K562 (cell line): Measurements from ENCODE around the gene SPSB1. TPM values are rescaled to one million over a fixed set of nuclear protein-coding genes. Genes with fewer than 3 reads are reported as not detected.

Source experiments
- ATAC-seq: fragments of 200-7000 bp; cut with Tn5 transposase; 3 replicates; pipeline ENCODE4 v1.9.1; 2020; ENCODE audit warnings: moderate library complexity
- BruUV-seq: library from RNA; stranded (reverse); fragments of 400-500 nt; replicated peaks from 2 replicates; lab custom pipeline; 2021; lab: Mats Ljungman, UMichigan
- CTCF ChIA-PET: fragments of 300-600 bp; formaldehyde crosslinking; extraction: SDS; loops from one replicate; lab custom pipeline; 2021; ENCODE audit warnings: low intra/inter-chr PET ratio; lab: Yijun Ruan, JAX
- POLR2A ChIA-PET: fragments of 300-600, 350-650 bp; sonication (Branson Sonifier 250); formaldehyde crosslinking; extraction: SDS; loops from one replicate; lab custom pipeline; 2021; ENCODE audit warnings: antibody characterized with exemption, inconsistent platforms; lab: Yijun Ruan, JAX
- DNase-seq, 4 experiments: peaks; one replicate each; pipeline versions ENCODE4 v3.0.0 to v3.0.0-alpha.2; 2011 to 2018; ENCODE audit warnings: low spot score in 3 of 4, mixed read lengths in 3 of 4; ENCODE audit errors: extremely low read depth in 1 of 4
- FAIRE-seq: peaks from 2 replicates; lab custom pipeline; 2011; peaks lifted over from hg19 to GRCh38; lab: Jason Lieb, UNC
- H2AFZ ChIP-seq: 2 replicates; pipeline ENCODE4 v1.6.0; 2011; ENCODE audit warnings: low read depth, low read length, control low read depth, inconsistent platforms
- H3K27ac ChIP-seq: fragments of 200-600 bp; 3 replicates; pipeline ENCODE4 v1.8.0; 2011; ENCODE audit warnings: low read depth, mild to moderate bottlenecking, control low read depth, inconsistent platforms, low read length, moderate library complexity, mixed read lengths; ENCODE audit errors: extremely low read depth
- H3K27me3 ChIP-seq, 2 experiments: fragments of 300-600 bp in 1 of 2; 2 replicates in 1 of 2; 3 replicates in 1 of 2; pipeline versions ENCODE4 v1.6.0 to v1.8.0; 2011; ENCODE audit warnings: inconsistent platforms in 2 of 2, low read length in 2 of 2, mild to moderate bottlenecking in 1 of 2, mixed read lengths in 1 of 2, moderate library complexity in 1 of 2; ENCODE audit not compliant: control insufficient read depth in 2 of 2, insufficient read depth in 2 of 2
- H3K36me3 ChIP-seq: fragments of 300-600 bp; 3 replicates; pipeline ENCODE4 v1.8.0; 2011; ENCODE audit warnings: mild to moderate bottlenecking, low read length, inconsistent platforms; ENCODE audit not compliant: control insufficient read depth, insufficient read depth
- H3K4me1 ChIP-seq, 2 experiments: fragments of 200-600 bp in 1 of 2; replicated peaks in 1 of 2; 2 replicates in 1 of 2; 3 replicates in 1 of 2; pipeline versions ENCODE4 v1.5.1 to v1.8.0; 2011; ENCODE audit warnings: inconsistent platforms in 2 of 2, low read length in 2 of 2, mild to moderate bottlenecking in 1 of 2, mixed read lengths in 1 of 2, moderate library complexity in 1 of 2; ENCODE audit not compliant: control insufficient read depth in 2 of 2, insufficient read depth in 2 of 2
- H3K4me2 ChIP-seq: 2 replicates; pipeline ENCODE4 v1.6.1; 2011; ENCODE audit warnings: low read length, control low read depth, inconsistent platforms, mixed read lengths; ENCODE audit not compliant: insufficient read depth
- H3K4me3 ChIP-seq: fragments of 200-600 bp; sonication (generic), shearing (Covaris generic); 2 replicates; pipeline ENCODE4 v1.5.1; 2016; ENCODE audit warnings: control low read depth, inconsistent platforms
- H3K79me2 ChIP-seq: fragments of 200-600 bp; 3 replicates; pipeline ENCODE4 v1.8.0; 2011; ENCODE audit warnings: low read length, inconsistent platforms; ENCODE audit not compliant: control insufficient read depth, insufficient read depth
- H3K9ac ChIP-seq, 2 experiments: 2 replicates each; pipeline versions ENCODE4 v1.6.0 to v1.6.1; 2011; ENCODE audit warnings: low read depth in 2 of 2, low read length in 2 of 2, control low read depth in 1 of 2, inconsistent platforms in 1 of 2, mild to moderate bottlenecking in 1 of 2, mixed read lengths in 1 of 2; ENCODE audit not compliant: insufficient read depth in 1 of 2
- H3K9me1 ChIP-seq: one replicate; pipeline ENCODE4 v1.6.0; 2011; ENCODE audit warnings: inconsistent platforms, mild to moderate bottlenecking, low read length, moderate library complexity; ENCODE audit not compliant: control insufficient read depth, insufficient read depth
- H3K9me3 ChIP-seq: replicated peaks from 2 replicates; pipeline ENCODE4 v1.5.1; 2011; ENCODE audit warnings: low read depth, low read length, inconsistent platforms; ENCODE audit not compliant: control insufficient read depth, insufficient read depth
- H4K20me1 ChIP-seq: replicated peaks from 2 replicates; pipeline ENCODE4 v1.6.1; 2011; ENCODE audit warnings: low read length, inconsistent platforms, mixed read lengths; ENCODE audit not compliant: control insufficient read depth, insufficient read depth
- ARNT ChIP-seq, 2 experiments: fragments of 450-650 bp; IDR thresholded peaks; 2 replicates each; pipeline ENCODE4 v1.6.1; 2016; ENCODE audit warnings: mild to moderate bottlenecking in 1 of 2
- XRCC4 ChIP-seq: IDR thresholded peaks from one replicate; pipeline ENCODE4 v1.6.1; 2011; ENCODE audit not compliant: insufficient read depth, insufficient read length; ENCODE audit errors: extremely low read depth
- ZNF24 ChIP-seq: fragments of 450-650 bp; IDR thresholded peaks from 2 replicates; pipeline ENCODE4 v1.6.1; 2016
- WGBS: fragments of 100-300 bp; shearing (Covaris generic); methylation state at CpG from one replicate; pipeline ENCODE4 v1.1.6; 2016; ENCODE audit warnings: low coverage, mixed read lengths; ENCODE audit not compliant: insufficient coverage; ENCODE audit errors: missing lambda C conversion rate; 5-methylcytosine and 5-hydroxymethylcytosine counted together
- in situ Hi-C: fragments of 300-500 bp; cut with MboI; formaldehyde crosslinking; loops from 4 replicates; pipeline ENCODE4 v1.15.0; 2018; ENCODE audit warnings: inconsistent platforms, mixed read lengths
- intact Hi-C: fragments of 100-400 bp; cut with micrococcal nuclease; formaldehyde crosslinking; loops from 2 replicates; pipeline ENCODE4 v1.14.2; 2022
- polyA plus RNA-seq, 8 experiments: library from polyadenylated mRNA; depleted of rRNA in 4 of 8; stranded (reverse) in 5 of 8; unstranded in 3 of 8; fragments of >200 nt; fragmentation: Nextera tagmentation in 2 of 8; fragmentation: Illumina TruSeq in 1 of 8; extraction: Ambion mirVana in 2 of 8; extraction: Trizol in 1 of 8; gene quantifications; 2 replicates each; pipeline versions ENCODE4 v1.2.1 to v1.2.3, GENCODE V29; 2011 to 2014; ENCODE audit warnings: inconsistent platforms in 1 of 8, missing spikeins in 1 of 8
- total RNA-seq, 7 experiments: library from RNA; depleted of rRNA in 6 of 7; stranded (reverse); fragments of >200 nt in 6 of 7; fragmentation: Illumina TruSeq in 2 of 7; extraction: Trizol in 2 of 7; gene quantifications; 2 replicates each; pipeline versions ENCODE4 v1.2.1 to v1.2.3, GENCODE V29; 2011 to 2021; ENCODE audit warnings: low replicate concordance in 1 of 7

The SPSB1 gene
- total and polyA plus RNA-seq, 9 of the 15 experiments (the other 6 are each of a cell fraction or from before 2014, with no cell fraction given), result 0.06 to 0.35 (median 0.14) TPM; not detected in 6

DNA sequence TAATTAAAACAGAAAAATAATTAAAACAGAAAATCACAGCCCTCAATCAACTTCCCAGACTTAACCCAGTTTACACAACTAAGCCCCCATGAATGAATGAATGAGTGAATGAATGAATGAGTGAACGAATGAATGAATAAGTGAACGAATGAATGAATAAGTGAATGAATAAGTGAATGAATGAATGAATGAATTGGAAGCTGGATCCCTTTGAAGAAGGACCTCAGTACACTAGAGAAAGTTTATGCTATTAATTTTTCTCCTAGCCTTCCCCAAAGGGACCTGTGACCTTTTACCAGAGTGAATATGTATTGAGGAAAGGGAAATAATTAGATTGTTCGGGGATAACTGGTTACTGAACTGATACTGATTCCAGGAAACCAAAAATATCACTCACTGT, 5.6 kb downstream of the SPSB1 start:
- Histone ChIP-seq H3K4me2 (no peak overlapping the region), H3K4me3 (no peak overlapping the region), H3K27ac (no peak overlapping the region), H3K36me3 (no peaks in the 10 kb centered on the region), H3K9me3 (no peaks in the 10 kb centered on the region), H3K9ac (no peak overlapping the region), H3K27me3 (peaks cover 20 to 41% of the 10 kb centered on the region in 2 experiments; a peak in 4 of 5 replicates), H3K4me1 (peaks cover 6 to 14% of the 10 kb centered on the region in 2 experiments; a peak in 4 of 5 replicates), H4K20me1 (0 out of 2 replicates have a peak, but pooled peaks cover 12% of the 10 kb centered on the region), H3K79me2 (no peaks in the 10 kb centered on the region), H3K9me1 (no peaks in the 10 kb centered on the region), H2AFZ (no peak overlapping the region)
- in situ Hi-C loops (no loop called here), intact Hi-C loops (no loop called here)
- ATAC-seq (no peak), FAIRE-seq (no peak), DNase-seq (no peak)
- no TSS peak for BruUV-seq
- 0% methylated on average over 3 of the region's 3 CpGs for WGBS
- ChIA-PET POLR2A (interaction anchor here (2.1 kb wide), 1 partner anchor 9 kb away, joined by 4 read pairs; no protein-coding TSS in a partner anchor), CTCF (no interaction called here)
- TF ChIP-seq ZNF24 (peak; percentile 98), XRCC4 (no peak), ARNT (IDR thresholded peaks at IDR 0.05) (no peak)
